GM19397 (cell line): Measurements from ENCODE around the gene CARS1.

Source experiments
- ATAC-seq: cut with Tn5 transposase; IDR thresholded peaks from one replicate; pipeline ENCODE4 v1.9.1; 2021; ENCODE audit warnings: mild to moderate bottlenecking, moderate library complexity; ENCODE audit not compliant: unreplicated experiment

CARS1 gene

GRCh38 chr11:3010521-3011275 lies 46.5 kb downstream of the CARS1 start:
- no peak for ATAC-seq

- no peak for ATAC-seq
These were observed 47.2 kb downstream of the CARS1 start for GRCh38 chr11:3010004-3010403.

- ATAC-seq: no peak
These were observed 47.7 kb downstream of the CARS1 start for GRCh38 chr11:3009481-3009880.

- ATAC-seq: no peak
These were observed 48.4 kb downstream of the CARS1 start for GRCh38 chr11:3008746-3009336.

- ATAC-seq: no peak
These were observed 49.7 kb downstream of the CARS1 start for GRCh38 chr11:3007404-3008010.

GRCh38 chr11:3006505-3007260 lies 50.5 kb downstream of the CARS1 start:
- no peak for ATAC-seq

GRCh38 chr11:3004481-3004880 lies 52.7 kb downstream of the CARS1 start:
- no peak for ATAC-seq

GRCh38 chr11:3003396-3004231 lies 53.6 kb downstream of the CARS1 start:
- no peak for ATAC-seq

- no peak for ATAC-seq
These were observed 54.4 kb downstream of the CARS1 start for GRCh38 chr11:3002871-3003270.

- ATAC-seq: no peak
These were observed 54.8 kb downstream of the CARS1 start for GRCh38 chr11:3002351-3002861.

- ATAC-seq: no peak
These were observed 55.7 kb downstream of the CARS1 start for GRCh38 chr11:3001496-3001895.

- no peak for ATAC-seq
These were observed 56.9 kb downstream of the CARS1 start for GRCh38 chr11:3000032-3000961.

GRCh38 chr11:2999464-2999998 lies 57.7 kb downstream of the CARS1 start:
- no peak for ATAC-seq

GRCh38 chr11:2998073-2998850 lies 59.0 kb downstream of the CARS1 start:
- ATAC-seq: no peak

GRCh38 chr11:2997406-2997805 lies 59.8 kb downstream of the CARS1 start:
- no peak for ATAC-seq

- ATAC-seq: no peak
These were observed 60.2 kb downstream of the CARS1 start for GRCh38 chr11:2996976-2997375.

GRCh38 chr11:2995893-2996554 lies 61.2 kb downstream of the CARS1 start:
- ATAC-seq: no peak

GRCh38 chr11:2995031-2995561 lies 62.1 kb downstream of the CARS1 start:
- no peak for ATAC-seq
